HG02943 (cell line): ENCODE results near the gene ZRANB1.

Experiments used
- ATAC-seq: cut with Tn5 transposase; IDR thresholded peaks from one replicate; pipeline ENCODE4 v1.9.1; 2021; ENCODE audit warnings: mild to moderate bottlenecking, low read depth, moderate library complexity; ENCODE audit not compliant: unreplicated experiment

ZRANB1 gene

GRCh38 chr10:124993345-124993708 lies 51.4 kb downstream of the ZRANB1 start:
- ATAC-seq = no peak

- no peak for ATAC-seq
These were observed 52.0 kb downstream of the ZRANB1 start for GRCh38 chr10:124993736-124994451.

- ATAC-seq = no peak
These were observed 52.9 kb downstream of the ZRANB1 start for GRCh38 chr10:124994573-124995473.

GRCh38 chr10:124995605-124996004 lies 53.7 kb downstream of the ZRANB1 start:
- no peak for ATAC-seq

GRCh38 chr10:124996127-124996853 lies 54.4 kb downstream of the ZRANB1 start:
- no peak for ATAC-seq

GRCh38 chr10:124996854-124997215 lies 54.9 kb downstream of the ZRANB1 start:
- no peak for ATAC-seq

GRCh38 chr10:124997306-124997705 lies 55.4 kb downstream of the ZRANB1 start:
- no peak for ATAC-seq

GRCh38 chr10:124997771-124998623 lies 56.1 kb downstream of the ZRANB1 start:
- no peak for ATAC-seq

- ATAC-seq = no peak
These were observed 56.8 kb downstream of the ZRANB1 start for GRCh38 chr10:124998624-124999291.

GRCh38 chr10:124999433-125000365 lies 57.8 kb downstream of the ZRANB1 start:
- ATAC-seq = no peak

- no peak for ATAC-seq
These were observed 58.7 kb downstream of the ZRANB1 start for GRCh38 chr10:125000366-125001312.

GRCh38 chr10:125001313-125002046 lies 59.6 kb downstream of the ZRANB1 start:
- ATAC-seq = no peak

GRCh38 chr10:125002047-125002422 lies 60.1 kb downstream of the ZRANB1 start:
- no peak for ATAC-seq

- no peak for ATAC-seq
These were observed 60.7 kb downstream of the ZRANB1 start for GRCh38 chr10:125002423-125003145.

- ATAC-seq = no peak
These were observed 61.4 kb downstream of the ZRANB1 start for GRCh38 chr10:125003146-125003900.
